ENCODE measurements around the gene SULT4A1.
"Not testable (repeated sequence)": the region's sequence is repeated elsewhere in the genome, so short reads cannot be mapped to it uniquely, and the experiment has no call there.

SULT4A1 gene

GRCh38 chr22:43862074-43862881 is at the start of gene SULT4A1:
Gene SULT4A1, minus strand, starts transcription at chr22:43862513. Its CDS starts 131 bp downstream, at chr22:43862382.
- no peak for DNase-seq

DNA sequence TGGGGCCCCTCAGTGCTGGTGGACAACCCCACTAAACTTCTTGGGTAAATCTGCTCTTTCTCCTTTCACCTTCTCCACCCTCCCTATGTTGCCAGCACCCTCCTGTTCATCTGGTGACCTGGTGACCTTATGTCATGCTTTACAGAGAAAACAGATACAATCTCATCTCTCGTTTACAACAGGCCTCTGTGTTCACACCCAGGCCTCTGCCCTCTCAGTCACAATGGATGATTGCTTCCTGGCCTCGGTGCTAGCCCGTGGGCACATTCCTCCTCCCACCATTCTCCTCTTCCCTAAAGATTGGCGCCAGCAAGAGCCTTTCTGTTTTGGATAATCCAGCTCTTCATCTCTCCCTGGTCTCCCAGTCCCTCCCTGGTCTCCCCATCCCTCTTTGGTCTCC is 49.0 kb upstream of the SULT4A1 start:
- DNase-seq: peak; percentile 68

DNA sequence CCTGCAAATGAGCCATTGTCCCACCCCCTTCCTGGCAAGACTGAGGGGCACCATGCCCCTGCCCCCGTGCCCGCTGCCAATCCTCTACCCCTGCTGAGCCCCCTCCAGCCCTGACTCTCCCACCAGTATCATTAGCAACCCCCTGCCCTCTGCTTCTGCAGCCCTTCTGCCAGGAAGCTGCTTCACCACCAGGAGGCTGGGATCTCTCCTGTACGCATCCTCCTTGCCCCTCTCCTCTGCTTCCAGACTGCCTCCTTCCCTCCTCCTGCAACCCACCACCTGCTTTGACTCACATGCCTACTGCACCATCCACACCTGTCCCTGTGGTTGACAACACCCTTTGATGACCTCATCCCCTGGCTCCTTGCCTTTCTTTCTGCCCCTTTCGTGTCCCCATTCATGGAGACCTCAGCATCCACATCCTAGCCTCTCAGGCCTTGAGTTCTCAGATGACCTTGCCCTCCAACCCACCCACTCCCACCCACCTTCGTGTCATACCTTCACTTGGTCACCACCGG is 47.9 kb upstream of the SULT4A1 start:
- no peak for DNase-seq

DNA sequence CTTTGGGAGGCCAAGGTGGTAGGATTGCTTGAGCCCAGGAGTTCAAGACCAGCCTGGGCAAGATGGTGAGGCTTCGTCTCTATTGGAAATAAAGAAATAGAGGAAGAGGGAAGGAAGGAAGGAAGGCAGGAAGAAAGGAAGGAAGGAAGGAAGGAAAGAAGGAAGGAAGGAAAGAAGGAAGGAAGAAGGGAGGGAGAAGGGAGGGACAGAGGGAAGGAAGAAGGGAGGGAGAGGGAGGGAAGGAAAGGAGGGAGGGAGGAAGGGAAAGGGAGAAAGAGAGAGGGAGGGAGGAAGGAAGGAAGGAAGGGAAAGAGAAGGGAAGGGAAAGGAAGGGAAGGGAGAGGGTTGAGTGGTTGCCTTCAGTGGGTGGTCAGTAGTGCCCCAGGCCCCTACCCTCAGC is 47.4 kb upstream of the SULT4A1 start:
- DNase-seq: no peak

GRCh38 chr22:43905681-43906080 is 43.4 kb upstream of the SULT4A1 start:
- no peak for DNase-seq

DNA sequence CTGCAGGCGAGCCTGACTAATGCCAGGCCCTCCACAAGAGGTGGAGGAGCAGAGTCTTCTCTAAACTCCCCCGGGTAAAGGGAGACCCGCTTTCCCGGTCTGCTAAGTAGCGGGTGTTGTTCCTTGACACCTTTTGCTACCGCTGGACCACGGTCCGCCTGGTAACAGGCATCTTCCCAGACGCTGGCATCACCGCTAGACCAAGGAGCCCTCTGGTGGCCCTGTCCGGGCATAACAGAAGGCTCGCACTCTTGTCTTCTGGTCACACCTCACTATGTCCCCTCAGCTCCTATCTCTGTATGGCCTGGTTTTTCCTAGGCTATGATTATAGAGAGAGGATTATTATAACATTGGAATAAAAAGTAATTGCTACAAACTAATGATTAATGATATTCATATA is 42.1 kb upstream of the SULT4A1 start:
- DNase-seq: not testable (repeated sequence)

DNA sequence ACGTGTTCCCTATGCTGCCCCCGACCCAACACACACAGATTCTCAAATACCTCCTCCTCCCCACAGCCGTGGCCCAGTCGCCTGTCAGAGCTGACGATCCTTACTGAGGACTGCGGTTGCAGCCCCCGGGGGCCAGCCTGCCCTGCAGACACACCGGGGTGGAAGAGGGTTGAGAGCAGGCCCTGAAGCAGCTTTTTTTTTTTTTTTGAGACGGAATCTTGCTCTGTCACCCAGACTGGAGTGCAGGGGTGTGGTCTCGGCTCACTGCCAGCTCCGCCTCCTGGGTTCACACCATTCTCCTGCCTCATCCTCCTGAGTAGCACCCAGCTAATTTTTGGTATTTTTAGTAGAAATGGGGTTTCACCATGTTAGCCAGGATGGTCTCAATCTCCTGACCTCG is 40.7 kb upstream of the SULT4A1 start:
- not testable (repeated sequence) for DNase-seq

- DNase-seq: peak; percentile 80
Observed at GRCh38 chr22:43901976-43902643, 39.8 kb upstream of the SULT4A1 start.

DNA sequence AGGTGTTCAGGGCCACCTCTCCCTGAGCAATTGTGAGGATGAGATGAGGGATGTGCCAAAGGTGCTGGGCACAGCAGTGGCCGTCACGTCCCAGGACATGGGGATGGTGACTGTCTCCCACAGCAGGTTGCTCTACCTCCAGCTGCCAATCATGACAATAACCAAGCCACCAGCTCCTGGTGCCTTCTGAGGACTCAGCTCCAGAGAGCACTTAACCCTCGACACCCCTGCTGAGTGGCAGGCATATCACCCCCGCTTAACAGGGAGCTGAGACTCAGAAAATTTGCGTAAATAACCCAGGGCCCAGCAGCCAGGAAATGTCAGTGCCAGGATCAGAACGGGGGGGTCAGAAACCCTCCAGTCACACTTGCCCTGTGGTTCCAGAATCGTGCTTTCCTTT is 37.9 kb upstream of the SULT4A1 start:
- no peak for DNase-seq

DNA sequence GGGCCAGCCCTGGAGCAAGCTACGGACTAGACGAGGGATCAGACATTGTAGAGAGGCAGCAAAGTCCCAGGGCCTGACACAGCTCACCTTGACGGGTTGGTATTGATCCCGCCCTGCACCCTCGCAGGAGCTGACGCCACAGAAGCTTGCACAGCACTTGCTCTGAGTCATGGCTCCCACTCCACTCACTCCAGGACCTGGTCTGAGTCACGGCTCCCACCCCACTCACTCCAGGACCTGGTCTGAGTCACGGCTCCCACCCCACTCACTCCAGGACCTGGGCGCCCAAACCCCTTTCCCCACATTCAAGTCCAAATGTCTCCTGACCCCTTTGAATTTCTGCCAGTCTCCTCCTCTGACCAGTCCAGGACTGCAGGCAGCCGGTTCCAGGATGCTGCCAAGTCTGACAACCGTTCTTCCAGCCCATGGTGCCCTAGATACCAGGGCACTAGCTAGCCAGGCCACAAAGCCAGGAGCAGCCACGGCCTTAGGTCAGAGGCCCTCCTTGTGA is 35.5 kb upstream of the SULT4A1 start:
- DNase-seq: peak; percentile 78

- DNase-seq: no peak
Observed at GRCh38 chr22:43895986-43896645, 33.8 kb upstream of the SULT4A1 start.

DNA sequence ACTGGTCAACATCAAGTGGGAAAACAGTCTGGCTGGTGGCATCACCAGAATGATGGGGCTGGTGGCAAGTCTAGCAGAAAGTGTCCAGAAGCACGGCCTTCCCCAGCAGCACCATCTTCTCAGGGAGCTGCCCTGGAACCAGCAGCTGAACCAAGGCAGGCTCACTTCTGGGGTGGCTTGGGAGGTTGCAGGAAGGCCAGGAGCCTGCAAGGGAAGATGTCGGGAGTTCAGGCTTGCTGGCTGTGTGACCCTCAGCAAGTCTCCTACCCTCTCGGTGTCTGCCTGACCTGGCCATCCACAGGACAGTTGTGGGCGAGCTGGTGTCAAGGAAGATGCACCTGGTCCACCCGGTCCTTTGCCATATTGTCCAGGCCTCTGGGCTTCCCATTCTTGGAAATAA is 31.8 kb upstream of the SULT4A1 start:
- DNase-seq: no peak

DNA sequence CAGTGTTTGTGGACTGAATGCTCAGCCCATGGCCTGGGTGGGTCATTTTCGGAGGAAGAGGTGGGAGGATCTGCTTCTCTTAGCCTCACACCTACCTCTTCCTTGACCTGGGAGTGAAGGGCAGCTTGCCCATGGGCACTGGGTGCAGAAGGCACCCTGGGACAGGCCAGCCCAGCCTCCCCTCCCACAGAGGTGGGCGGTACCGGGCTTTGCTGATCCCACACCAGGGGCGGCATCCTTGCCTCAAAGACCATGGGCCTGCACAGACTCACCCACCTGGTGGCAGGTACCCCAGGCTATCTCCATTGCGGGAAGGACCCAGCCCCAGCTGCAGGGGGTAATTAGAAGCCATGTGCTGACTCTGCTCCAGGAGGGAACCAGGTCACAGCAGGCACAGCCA is 31.0 kb upstream of the SULT4A1 start:
- no peak for DNase-seq

DNA sequence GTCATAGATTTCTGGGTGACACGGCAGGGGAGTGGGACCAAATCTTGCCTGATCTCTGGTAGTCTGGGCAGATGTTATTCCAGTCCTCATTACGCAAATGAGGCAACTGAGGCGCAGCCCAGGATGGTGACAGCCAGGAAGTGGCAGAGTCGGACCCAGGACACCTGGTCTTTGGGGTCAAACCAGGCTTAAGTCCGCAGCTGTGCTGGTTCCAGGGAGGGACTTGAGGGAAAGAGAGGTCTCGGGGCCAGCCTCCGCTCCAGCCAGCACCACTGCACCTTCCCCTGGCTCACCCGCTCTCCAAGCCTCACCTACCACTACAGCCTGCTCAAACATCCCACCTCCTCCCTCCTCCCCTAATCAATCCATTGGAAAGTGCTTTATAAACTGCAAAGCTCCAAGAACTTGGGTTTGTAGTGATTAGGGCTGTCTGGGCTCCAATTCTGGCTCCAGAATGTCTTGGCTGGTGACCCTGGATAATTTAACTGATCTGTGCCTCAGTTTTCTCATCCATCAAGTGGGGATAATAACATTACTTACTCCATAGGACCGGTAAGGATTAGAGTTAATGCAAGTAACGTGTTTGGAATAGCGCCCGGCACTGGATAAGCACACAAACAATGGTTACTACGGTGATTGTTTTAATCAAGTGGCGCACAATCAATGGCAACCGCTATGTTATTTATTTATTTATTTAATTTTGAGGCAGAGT is 30.0 kb upstream of the SULT4A1 start:
- no peak for DNase-seq

DNA sequence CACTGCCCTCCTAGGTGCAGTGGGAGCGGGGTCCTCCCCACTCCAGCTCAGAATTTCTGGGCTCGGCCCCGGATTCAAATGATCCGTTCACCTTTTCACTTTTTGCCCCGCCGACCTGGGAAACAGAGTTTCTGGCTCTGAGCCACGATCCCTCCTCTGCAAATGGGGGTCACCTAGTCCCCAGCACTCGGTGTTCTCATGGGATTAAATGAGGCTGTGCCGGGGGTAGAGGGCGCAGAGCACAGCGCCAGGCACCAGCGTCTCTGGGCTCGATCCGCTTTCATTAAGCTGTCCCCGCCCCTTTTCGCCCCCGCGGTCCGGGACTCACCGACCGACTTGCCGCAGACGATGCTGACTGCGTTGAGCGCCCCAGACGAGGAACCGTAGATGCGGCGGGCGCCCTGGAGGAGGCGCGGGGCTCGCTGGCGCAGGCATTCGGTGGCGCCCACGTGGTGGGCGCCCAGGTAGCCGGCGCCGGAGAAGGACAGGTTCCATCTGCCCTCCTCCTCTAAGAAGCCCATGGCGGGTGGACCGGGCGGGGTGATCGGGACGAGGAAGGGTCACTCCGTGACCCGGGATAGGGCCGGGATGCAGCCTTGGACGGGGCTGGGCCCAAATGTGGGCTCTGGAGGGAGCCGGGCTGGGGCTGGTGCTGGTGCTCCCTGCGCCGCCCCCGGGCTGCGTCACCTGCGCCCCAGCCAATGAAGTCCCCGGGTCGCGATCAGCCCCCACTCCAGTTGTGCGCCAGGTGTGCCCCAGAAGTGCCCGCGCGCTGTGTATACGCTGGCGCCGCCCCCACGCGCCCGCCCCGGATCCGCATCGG is 29.3 kb upstream of the SULT4A1 start, which contains the start of gene PNPLA5:
PNPLA5 (minus strand) TSS at position 654 of the 823 bp plus-strand sequence; CDS start at position 521, 133 bp downstream.
- no peak for DNase-seq

DNA sequence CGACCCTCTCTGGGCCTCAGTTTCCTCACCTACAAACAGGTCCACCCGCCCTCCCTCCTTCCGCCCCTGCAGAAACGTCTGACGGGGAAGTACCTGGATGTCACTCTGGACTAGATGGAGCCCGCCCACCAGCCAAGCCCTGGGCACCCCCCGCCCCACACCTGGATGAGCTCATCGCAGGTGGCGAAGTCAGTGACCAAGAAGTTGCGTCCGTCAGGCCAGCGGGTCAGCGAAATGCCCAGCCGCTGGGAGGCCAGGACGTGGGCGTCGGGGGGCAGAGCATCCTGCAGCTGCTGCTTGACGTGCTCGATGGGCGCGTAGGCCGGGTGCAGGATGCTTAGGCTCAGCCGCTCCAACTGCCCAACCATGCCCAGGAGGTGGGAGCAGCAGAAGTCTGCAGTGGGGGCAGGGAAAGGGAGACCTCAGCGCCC is 28.6 kb upstream of the SULT4A1 start:
- no peak for DNase-seq

DNA sequence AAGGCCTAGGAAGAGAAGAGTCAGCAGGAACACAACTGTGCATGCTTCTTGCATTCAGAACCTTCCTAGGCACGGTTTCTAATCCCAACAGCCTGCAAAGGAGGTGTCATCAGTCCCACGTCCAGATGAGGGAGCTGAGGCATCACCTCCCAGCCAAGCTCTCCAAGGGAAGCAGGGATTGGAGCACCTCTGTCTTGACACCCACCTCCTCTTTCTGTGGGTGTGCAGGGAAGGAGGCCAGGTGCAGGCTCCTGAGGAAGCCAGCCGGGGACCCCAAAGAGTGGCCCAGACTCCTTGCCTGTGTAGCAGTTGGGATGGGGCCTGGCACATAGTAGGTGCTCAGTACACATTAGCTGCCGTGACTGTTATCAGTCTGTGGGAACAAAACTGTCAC is 27.5 kb upstream of the SULT4A1 start:
- DNase-seq: no peak

DNA sequence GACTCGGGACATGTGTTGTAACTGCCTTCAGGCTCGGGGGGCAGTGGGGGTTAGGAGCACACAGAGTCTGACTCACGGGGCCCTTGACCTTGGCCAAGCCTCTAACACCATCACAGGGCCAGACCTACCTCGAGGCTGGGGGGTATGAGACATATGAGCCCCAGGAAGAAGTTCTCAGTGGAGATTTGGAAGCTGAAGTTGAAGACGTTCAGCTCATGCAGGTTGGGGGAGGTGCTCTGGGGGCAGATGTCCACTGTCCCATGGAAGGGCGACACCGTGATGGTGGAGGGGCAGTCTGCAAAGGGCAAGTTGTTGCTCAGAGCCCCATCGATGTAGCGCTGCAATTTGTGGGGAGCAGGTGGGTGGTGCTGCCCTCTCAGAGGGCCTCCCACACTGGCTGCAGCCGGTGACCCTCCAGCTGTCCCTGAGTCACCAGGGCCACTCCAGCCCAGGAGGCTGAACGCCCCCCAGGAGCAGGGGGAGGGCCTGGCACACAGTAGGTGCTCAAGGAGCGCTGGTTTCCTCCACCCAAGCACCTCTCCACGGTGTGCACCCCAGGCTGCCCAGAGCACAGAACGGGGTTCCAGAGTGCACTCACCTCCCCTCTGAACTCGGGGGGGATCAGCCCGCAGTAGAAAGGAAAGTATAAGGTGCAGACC is 27.0 kb upstream of the SULT4A1 start:
- DNase-seq: no peak

GRCh38 chr22:43888740-43889139 is 26.4 kb upstream of the SULT4A1 start:
- no peak for DNase-seq

- DNase-seq: no peak
Observed at GRCh38 chr22:43887391-43887790, 25.1 kb upstream of the SULT4A1 start.

- DNase-seq: no peak
Observed at GRCh38 chr22:43886231-43886630, 23.9 kb upstream of the SULT4A1 start.

All from islet precursor cell (in vitro differentiated cells).